Upper lobe of left lung (tissue), 4 donors: Measurements from ENCODE around the gene ZSWIM6.

Experiments
- EP300 ChIP-seq, 4 donors: sonication (generic); formaldehyde crosslinking; IDR thresholded peaks; one replicate each; pipeline ENCODE4 v1.5.1; 2017; ENCODE audit warnings: antibody characterized with exemption in 4 of 4, control low read depth in 2 of 4
- POLR2A ChIP-seq, 4 donors: fragments of 450-650 bp; IDR thresholded peaks; one replicate each; pipeline ENCODE4 v1.5.1; 2016 to 2017; ENCODE audit warnings: antibody characterized with exemption in 4 of 4, mild to moderate bottlenecking in 2 of 4

GRCh38 chr5:61298580-61298979, 33.5 kb upstream of the ZSWIM6 start:
- TF ChIP-seq POLR2A (IDR thresholded peaks at IDR 0.05) (no peak), EP300 (IDR thresholded peaks at IDR 0.05) (no peak)
